Kidney tubule cell (primary cell): ENCODE measurements around the gene CCK.

Experiments
- DNase-seq: peaks from one replicate; pipeline ENCODE4 v3.0.0-alpha.2; 2018; ENCODE audit warnings: low spot score

CCK gene

GRCh38 chr3:42225486-42226363 is 40.3 kb downstream of the CCK start:
- DNase-seq = no peak

- DNase-seq = no peak
These were observed 41.1 kb downstream of the CCK start for GRCh38 chr3:42224658-42225421.

GRCh38 chr3:42224178-42224577 is 41.8 kb downstream of the CCK start:
- no peak for DNase-seq

- no peak for DNase-seq
These were observed 42.9 kb downstream of the CCK start for GRCh38 chr3:42222942-42223693.

- DNase-seq = no peak
These were observed 45.4 kb downstream of the CCK start for GRCh38 chr3:42220436-42221121.

GRCh38 chr3:42216931-42217333 is 49.1 kb downstream of the CCK start:
- peak; percentile 63 for DNase-seq

- no peak for DNase-seq
These were observed 49.7 kb downstream of the CCK start for GRCh38 chr3:42216302-42216701.

GRCh38 chr3:42214565-42215283 is 51.3 kb downstream of the CCK start:
- DNase-seq = peak; percentile 34

GRCh38 chr3:42214064-42214463 is 51.9 kb downstream of the CCK start:
- DNase-seq = no peak

- DNase-seq = no peak
These were observed 52.6 kb downstream of the CCK start for GRCh38 chr3:42213417-42213816.

- DNase-seq = peak; percentile 31
These were observed 55.3 kb downstream of the CCK start for GRCh38 chr3:42210726-42211125.

GRCh38 chr3:42209917-42210316 is 56.1 kb downstream of the CCK start:
- no peak for DNase-seq
